NCI-H1694 (cell line): ENCODE data around the gene ACOT7.

ENCODE experiments used
- DNase-seq: peaks from one replicate; lab custom pipeline; 2025; lab: John Stamatoyannopoulos, UW

The ACOT7 gene

DNA sequence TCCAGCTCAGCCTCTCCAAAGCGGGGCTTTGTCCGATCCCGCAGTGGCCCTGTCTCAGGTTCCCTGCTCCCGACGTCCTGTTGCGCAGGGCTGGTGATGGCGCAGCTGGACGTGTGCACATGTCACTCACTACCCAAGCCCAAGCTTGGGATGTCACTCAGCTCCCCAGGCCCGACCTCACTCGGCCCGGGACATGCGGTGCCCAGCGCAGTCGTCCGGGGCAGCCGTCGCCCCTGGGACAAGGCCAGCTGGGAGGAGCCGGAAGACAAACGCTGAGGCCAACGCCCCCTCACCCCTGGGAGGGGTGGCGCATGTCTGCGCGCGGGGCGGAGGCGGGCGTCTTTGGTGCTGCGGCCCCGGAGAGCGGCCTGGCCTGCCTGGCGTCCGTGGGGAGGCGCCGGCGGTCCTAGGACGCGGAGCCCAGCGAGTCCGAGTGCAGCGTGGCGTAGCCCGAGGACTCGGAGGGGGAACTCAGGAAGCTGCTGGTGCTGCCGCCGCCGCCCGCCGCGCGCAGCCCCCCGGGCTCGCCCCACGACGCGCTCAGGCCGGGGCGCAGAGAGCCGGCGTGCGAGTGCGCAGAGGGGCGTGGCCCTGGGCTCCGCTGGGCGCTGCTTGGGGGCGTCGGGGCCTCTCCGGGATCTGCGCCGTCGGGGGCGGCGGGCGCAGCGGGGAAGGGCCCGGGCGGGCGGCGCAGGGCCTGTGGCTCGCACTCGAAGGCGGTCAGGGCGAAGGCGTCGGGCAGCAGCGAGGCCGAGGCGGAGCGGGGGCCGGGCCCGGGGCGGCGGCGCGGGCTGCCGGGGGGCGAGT is 144.4 kb downstream of the ACOT7 start:
- no peak for DNase-seq

DNA sequence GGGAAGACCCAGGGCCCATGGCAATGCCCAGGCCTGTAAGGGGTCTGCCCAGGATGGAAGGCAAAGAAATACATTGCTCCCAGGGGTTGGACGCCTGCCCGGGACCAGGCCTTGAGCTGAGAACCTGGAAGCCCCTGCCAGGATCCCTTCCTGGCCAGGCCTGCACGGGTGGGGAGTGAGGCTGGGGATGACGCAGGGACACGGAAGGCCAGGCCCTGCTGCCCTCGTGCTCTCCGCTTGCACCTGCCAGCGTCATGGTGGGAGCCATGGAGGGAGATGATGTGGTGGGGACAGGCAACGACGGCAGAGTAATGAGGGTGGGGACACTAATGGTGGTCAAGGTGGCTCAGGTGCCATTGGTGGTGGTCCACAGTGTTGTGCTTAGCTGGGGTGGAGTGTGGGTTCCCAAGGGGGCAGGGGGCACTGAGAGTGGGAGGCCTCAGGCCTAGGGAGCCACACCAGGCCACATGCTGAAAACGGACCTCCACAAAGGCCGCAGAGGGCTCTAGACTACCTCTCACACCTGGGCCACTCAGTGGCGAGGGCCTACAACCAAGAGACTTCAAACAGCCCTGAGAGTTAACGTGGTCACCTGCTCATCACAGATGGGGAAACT is 145.3 kb downstream of the ACOT7 start:
- DNase-seq: no peak

GRCh38 chr1:6247651-6248050 is 145.9 kb downstream of the ACOT7 start:
- no peak for DNase-seq

DNA sequence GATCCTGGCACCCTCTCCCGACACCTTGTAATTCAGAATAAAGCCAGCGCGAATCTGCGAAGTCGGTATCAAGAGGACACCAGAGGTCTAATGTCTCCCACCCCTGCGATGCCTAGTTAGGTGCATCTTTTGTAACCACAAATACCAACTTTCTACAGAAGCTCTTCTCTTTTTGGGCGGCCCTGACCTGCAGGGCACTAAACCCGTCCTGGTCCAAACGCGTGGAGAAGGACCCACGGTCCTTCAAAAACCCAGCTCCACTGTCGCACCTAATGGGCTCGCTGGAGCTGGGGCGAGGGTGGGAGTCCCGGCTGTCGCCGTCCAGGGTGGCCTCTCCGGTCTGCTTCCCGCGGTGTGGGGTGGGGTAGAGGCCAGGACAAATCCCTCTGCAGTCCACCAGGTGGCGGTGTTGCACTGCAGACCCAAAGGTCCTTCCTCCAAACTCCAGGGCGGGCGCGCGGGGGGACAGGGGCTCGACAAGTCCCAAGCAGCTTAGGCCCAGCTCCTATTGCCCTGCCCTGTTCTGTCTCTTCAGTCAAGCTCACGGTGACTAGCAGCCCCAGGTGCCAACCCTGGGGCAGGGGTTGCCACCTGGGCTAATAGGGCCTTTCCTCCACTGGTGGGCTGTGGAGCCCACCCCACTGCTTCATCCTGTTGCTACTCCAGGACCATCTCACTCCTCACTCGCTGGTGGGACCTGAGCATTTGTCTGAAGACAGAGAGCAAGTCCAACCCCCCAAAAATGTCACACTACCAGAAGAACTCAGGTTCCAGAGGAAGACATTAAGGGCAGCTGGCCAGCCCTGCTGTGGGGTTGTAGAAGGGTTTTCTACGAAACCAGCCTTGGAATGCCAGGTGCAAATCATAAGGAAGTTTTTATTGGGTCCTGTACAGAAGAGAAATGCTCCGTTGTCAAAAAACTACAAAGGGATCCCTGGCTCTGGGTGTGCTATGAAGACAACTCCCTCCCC is 146.8 kb downstream of the ACOT7 start:
- peak; percentile 74 for DNase-seq

DNA sequence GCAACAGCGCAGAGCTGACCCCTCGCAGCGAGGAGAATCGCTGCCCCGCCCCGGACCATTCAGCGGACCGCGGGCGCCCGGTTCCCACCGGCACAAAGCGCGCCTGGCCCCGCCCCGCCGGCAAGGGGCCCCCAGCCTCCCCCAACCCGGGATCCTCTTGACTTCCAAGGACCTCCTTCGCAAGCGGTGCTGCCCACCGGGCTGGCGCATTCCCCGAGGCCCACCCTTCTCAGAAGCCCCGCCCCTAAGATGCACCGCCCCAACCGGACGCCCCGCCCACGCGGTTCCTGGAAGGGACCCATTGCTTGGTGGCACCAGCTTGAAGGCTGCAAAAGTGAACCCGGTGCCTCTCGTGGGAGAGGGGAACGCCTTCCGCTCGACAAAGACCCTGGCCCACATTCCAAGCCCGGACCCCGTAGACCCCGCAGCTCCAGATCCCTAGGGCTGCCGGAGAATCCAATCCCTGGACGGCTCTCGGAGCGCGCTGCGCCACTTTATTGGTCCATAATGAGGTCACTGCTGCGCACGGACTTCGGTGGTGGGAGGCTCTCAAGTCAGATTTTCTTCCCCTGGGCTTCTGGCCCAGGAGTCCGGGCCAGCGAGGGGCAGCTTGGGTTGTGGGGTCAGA is 147.6 kb downstream of the ACOT7 start:
- peak; percentile 87 for DNase-seq

DNA sequence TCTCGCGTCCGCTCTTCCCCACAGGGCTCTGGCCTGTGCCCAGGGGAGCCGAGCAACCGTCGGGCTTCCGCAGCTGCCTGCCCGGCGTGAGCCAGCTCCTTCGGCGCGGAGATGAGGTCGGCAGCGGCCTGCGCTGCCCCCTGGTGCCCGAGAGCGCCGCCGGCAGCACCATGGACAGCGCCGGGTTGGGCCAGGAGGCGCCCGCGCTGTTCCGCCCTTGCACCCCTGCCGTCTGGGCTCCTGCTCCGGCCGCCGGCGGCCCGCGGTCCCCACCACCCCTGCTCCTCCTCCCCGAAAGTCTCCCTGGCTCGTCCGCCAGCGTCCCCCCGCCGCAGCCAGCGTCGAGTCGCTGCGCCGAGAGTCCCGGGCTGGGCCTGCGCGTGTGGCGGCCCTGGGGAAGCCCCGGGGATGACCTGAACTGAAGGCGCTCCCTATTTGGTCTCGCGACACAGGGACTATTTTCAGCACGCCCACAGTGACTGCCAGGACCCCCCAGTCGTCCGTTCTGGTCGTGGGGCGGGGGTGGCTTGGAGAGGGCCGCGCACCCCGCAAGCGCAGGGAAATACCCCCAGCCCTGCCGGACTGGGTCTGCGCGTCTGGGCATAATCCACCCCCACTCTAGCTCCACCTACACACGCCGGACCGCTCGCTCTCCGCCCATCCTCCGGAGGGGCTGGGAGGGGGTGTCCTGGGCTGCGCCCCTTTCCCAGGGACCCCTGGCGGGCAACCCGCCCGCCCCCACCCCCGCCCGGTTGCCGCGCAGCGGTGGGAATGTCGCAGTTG is 148.3 kb downstream of the ACOT7 start:
- peak; percentile 14 for DNase-seq

DNA sequence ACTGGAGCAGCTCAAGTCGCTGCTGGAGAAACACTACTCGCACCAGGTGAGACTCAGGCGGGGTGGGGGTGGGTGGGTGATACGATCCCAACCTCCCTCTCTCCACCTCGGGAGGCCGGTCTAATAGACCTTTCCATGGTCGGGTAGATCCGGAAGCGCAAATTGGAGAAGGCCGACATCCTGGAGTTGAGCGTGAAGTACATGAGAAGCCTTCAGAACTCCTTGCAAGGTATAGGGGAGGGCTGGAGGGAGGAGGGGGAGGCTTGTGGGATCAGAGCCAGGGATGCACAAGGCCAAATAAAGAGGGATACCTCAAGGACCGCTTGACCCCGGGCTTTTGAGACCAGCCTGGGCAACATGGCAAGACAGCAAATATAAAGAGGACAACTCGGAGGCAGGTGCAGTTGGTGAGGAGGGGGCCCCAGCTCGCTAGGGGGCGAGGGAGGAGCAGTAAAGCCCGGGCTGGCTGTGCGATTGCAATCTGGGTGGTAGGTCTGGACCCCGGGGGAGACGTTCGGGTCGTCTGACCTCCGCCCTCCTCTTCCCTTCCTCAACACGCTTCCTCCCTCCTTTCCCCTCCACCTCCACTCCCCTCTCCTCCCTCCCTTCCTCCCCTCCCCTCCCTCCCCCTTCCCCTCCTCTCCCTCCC is 149.0 kb downstream of the ACOT7 start:
- DNase-seq: no peak

GRCh38 chr1:6243993-6244392 is 149.6 kb downstream of the ACOT7 start, which contains the start of gene HES3:
TSS of gene HES3 (plus strand) at chr1:6244179. CDS start at chr1:6244366, 187 bp downstream.
- no peak for DNase-seq

DNA sequence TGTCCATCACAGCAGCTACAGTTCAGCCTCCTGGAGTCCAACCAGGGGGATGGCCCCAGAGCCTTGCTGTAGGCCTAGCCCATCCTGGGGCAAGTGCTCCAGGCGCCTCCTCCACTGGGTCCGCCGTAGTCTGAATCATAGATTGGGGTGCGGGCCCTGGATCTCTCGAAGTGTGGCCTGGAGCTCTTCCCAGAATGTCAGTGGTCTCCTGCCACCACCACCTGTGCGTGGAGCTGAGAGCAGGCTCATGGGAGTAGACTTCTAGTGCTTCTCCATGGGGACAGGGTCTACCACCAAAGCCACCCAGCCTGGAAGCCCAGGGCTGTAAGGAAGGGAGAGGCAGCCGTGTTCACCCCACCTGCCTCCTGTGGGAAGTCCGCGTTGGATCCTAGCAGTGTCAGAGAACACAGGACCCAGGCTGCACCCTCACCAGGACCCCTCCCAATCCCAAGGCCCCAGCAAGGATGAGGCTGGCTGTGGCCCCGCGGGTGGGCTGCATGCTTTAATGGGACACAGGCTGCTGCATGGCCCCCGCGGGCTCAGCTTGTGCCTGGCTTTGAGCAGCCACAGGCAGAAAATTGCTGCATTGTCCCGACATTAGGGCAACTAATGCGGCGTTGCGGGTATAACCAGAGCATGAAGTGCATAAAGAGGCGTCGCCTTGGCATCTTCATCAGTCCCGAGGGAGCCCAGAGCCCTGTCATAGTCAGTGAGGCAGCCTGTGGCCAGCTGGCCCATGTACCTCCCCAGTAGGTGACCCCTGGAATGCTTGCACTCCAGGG is 150.3 kb downstream of the ACOT7 start:
- DNase-seq: no peak

DNA sequence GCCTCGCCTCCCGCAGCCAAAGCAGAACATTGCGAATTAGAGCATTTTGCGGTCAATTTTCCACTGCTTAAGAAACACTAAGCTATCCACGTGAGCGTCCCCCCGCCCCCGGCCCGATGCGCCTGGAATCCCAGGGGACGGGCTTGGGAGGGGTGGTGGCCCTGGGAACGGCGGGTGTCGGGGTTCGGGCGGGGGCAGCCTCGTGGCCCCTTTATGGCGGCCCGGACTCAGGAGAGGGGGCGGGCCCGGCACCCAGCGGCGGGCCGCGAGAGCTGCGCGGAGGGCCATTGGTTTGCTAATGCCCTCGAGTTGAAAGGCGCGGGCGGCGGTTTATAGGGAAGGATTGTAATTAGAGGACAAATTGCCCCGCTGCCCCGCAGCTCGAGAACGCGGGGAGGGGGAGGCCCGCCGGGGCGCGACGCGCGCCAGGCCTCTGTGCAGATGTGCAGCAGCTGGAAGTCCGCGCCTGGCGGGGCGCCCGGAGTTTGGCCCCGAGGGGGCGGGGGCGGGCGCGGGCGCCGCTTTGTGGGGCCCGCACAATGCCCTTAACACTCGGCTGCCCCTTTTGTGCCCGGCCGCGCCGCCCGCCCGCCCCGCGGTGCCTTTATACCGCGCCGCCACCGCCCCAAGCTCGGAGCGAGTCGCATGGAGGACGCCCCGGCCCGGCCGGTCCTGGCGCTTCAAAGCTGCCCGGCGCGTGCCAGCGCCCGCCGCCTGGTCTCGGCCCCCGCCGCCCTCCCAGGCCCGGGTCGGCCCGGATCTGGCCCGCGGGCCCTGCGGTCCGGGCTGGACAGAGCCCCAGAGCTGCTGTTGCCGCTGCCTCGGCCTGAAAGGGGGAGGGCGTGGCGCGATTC is 151.5 kb downstream of the ACOT7 start:
- DNase-seq: no peak

GRCh38 chr1:6241107-6241886 is 152.3 kb downstream of the ACOT7 start:
- no peak for DNase-seq

DNA sequence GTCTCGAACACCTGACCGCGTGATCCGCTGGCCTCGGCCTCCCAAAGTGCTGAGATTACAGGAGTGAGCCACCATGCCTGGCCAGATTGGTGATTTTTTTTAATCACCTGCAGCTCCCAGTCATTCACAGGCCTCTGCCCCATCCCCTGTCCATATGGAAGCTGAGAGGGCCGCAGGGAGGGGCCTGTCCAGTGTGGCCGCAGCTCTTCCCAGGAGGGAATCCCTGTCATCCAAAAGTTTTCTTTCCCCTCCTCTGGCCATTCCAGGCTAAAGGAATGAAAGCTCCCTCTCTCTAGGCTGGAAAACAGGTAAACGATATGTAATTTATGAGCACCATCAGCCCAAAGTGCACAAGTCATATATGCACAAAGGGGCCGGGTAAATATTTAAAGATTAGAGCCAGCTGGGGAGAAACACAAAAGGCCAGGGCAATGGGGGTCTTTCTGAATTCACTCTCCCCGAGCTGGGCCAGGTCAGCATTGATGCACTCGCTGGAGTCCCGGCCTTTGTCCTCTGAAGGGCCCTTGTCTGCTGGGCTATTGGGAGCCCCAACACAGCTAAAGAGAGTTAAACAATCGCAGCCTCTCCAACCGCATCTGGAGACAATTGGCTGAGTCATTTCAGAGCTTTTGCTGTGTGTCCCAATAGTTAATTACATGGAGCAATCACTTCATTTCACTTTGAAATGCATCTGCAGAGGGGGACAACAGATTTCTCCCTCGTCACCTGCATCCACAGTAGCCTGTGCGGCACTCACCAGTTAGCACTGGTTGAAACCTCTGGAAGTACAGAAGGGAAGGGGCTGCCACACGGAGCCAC is 153.4 kb downstream of the ACOT7 start:
- DNase-seq: no peak

GRCh38 chr1:6239213-6239752 is 154.3 kb downstream of the ACOT7 start:
- no peak for DNase-seq

GRCh38 chr1:6237093-6237492 is 156.5 kb downstream of the ACOT7 start:
- DNase-seq: no peak

GRCh38 chr1:6235296-6235677 is 158.3 kb downstream of the ACOT7 start:
- no peak for DNase-seq

DNA sequence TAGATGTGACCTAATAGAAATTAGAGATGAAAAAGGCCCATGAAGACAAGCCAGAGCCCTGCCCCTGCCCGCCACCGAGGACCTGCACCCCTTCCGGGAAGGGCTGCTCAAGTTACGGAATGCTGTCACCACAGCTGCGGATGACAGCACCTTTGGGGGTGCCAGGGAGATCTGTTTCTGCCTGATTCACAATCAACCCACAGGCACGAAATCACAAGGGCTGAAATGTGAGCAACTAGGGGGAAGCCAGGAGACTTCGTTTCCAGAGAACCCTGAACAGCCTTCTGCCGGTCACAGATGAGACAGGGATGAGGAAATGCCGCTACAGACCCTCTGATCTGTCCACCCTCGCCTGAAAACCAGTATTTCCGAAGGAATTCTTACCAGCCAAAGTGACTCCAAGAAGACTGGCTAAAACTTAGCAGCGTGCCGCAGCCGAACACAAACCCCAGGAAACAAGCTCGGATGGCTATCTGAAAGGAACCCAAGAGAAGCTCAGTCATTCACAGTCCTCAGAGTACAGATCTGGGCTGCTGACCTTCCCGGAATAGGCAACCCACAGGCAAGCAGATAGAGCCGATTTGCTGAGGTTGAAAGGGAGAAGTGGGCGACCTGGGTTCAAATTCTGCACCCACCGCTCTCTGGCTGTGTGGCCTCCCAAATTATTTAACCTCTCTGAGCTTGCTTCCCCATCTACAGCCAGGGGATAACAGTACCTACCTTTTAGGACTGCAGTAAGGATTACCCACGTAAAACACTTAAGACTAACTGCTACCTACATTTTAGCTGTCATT is 158.9 kb downstream of the ACOT7 start:
- no peak for DNase-seq
